Panc1 (cell line): Measurements from ENCODE around the gene GFAP. TPM values are rescaled to one million over a fixed set of nuclear protein-coding genes. Genes with fewer than 3 reads are reported as not detected.

Experiments
- ATAC-seq: fragments of 200-7000 bp; cut with Tn5 transposase; 2 replicates; pipeline ENCODE4 v1.9.1; 2020; ENCODE audit warnings: mild to moderate bottlenecking, moderate library complexity
- BruUV-seq: library from RNA; stranded (reverse); fragments of 400-500 nt; replicated peaks from 2 replicates; lab custom pipeline; 2021; lab: Mats Ljungman, UMichigan
- CTCF ChIA-PET: fragments of 300-600 bp; sonication (Branson Sonifier 250); formaldehyde crosslinking; loops from one replicate; lab custom pipeline; 2022; ENCODE audit warnings: antibody characterized with exemption; lab: Charles Lee
- POLR2A ChIA-PET: fragments of 300-600 bp; sonication (Branson Sonifier 250); formaldehyde crosslinking; loops from one replicate; lab custom pipeline; 2022; ENCODE audit warnings: antibody characterized with exemption; lab: Charles Lee
- DNase-seq: peaks from one replicate; pipeline ENCODE4 v3.0.0-alpha.2; 2010; ENCODE audit warnings: low read depth, low spot score
- H3K27ac ChIP-seq: 2 replicates; pipeline ENCODE4 v1.5.1; 2011; ENCODE audit warnings: mild to moderate bottlenecking, low read length, inconsistent platforms
- H3K27me3 ChIP-seq: fragments of 200-500 bp; sonication (Bioruptor generic); 2 replicates; pipeline ENCODE4 v1.6.0; 2014; ENCODE audit warnings: low read length, inconsistent platforms; ENCODE audit not compliant: control insufficient read depth, insufficient read depth
- H3K36me3 ChIP-seq: fragments of 200-500 bp; sonication (Bioruptor generic); 2 replicates; pipeline ENCODE4 v1.5.1; 2014; ENCODE audit warnings: inconsistent platforms, mild to moderate bottlenecking, low read length, moderate library complexity; ENCODE audit not compliant: control insufficient read depth, insufficient read depth
- H3K4me1 ChIP-seq: 2 replicates; pipeline ENCODE4 v1.5.1; 2011; ENCODE audit warnings: inconsistent platforms, mild to moderate bottlenecking, low read length, moderate library complexity; ENCODE audit not compliant: control insufficient read depth, insufficient read depth
- H3K4me3 ChIP-seq, 2 experiments: 2 replicates each; pipeline ENCODE4 v1.5.1; 2011 to 2012; ENCODE audit warnings: low read depth in 2 of 2, low read length in 2 of 2, mild to moderate bottlenecking in 2 of 2, inconsistent platforms in 1 of 2, moderate library complexity in 1 of 2
- H3K9me3 ChIP-seq: fragments of 200-500 bp; sonication (Bioruptor generic); 2 replicates; pipeline ENCODE4 v1.5.1; 2014; ENCODE audit warnings: low read depth, mild to moderate bottlenecking, inconsistent platforms, low read length, moderate library complexity; ENCODE audit not compliant: control insufficient read depth, insufficient read depth
- CTCF ChIP-seq: fragments of 450-650 bp; IDR thresholded peaks from 2 replicates; pipeline ENCODE4 v1.5.1; 2017; ENCODE audit warnings: mild to moderate bottlenecking
- POLR2AphosphoS5 ChIP-seq: IDR thresholded peaks from 2 replicates; pipeline ENCODE4 v1.6.1; 2012; ENCODE audit warnings: mild to moderate bottlenecking, low read depth, low read length, moderate library complexity
- REST ChIP-seq, 2 experiments: IDR thresholded peaks; 2 replicates each; pipeline ENCODE4 v1.6.1; 2011 to 2012; ENCODE audit warnings: low read depth in 2 of 2, control low read depth in 1 of 2, low read length in 1 of 2, mild to moderate bottlenecking in 1 of 2, moderate library complexity in 1 of 2; ENCODE audit not compliant: insufficient read depth in 1 of 2
- SIN3A ChIP-seq: IDR thresholded peaks from 2 replicates; pipeline ENCODE4 v1.6.1; 2012; ENCODE audit warnings: low read depth, mild to moderate bottlenecking, low read length, moderate library complexity, borderline replicate concordance; ENCODE audit not compliant: insufficient read depth
- TCF7L2 ChIP-seq: IDR thresholded peaks from 2 replicates; pipeline ENCODE4 v1.6.1; 2011; ENCODE audit warnings: mild to moderate bottlenecking, low read depth, low read length, inconsistent platforms
- in situ Hi-C: cut with HindIII; loops from 2 replicates; pipeline ENCODE4 v1.10.0; 2016; ENCODE audit warnings: low sequenced_read_pairs, low pct_unique_long_range_greater_than_20kb
- intact Hi-C: fragments of 100-400 bp; cut with micrococcal nuclease; formaldehyde crosslinking; loops from one replicate; pipeline ENCODE4 v1.10.0; 2022; ENCODE audit not compliant: unreplicated experiment
- total RNA-seq: library from RNA; stranded (reverse); gene quantifications from one replicate; pipeline ENCODE4 v1.2.1, GENCODE V29; 2021; ENCODE audit not compliant: unreplicated experiment

Gene GFAP
- total RNA-seq, 1 experiment from 2014 or later: not detected

GRCh38 chr17:44909681-44910144, 5.6 kb downstream of the GFAP start:
- Histone ChIP-seq H3K4me1 (no peaks in the 10 kb centered on the region), H3K9me3 (no peaks in the 10 kb centered on the region), H3K27me3 (no peaks in the 10 kb centered on the region), H3K27ac (no peak overlapping the region), H3K4me3 (no peak overlapping the region), H3K36me3 (no peaks in the 10 kb centered on the region)
- in situ Hi-C loops (no loop called here), intact Hi-C loops (no loop called here)
- ChIA-PET POLR2A (interaction anchor here (0.7 kb wide), 1 partner anchor 154 kb away, joined by 4 read pairs; no protein-coding TSS in a partner anchor), CTCF (interaction anchor here (0.6 kb wide), 2 partner anchors 45 to 226 kb away, joined by 3 read pairs; partner anchors contain the start of gene ACBD4)
- ATAC-seq (no peak), DNase-seq (no peak)
- TF ChIP-seq TCF7L2: no peak
- TF ChIP-seq CTCF: no peak
- no peak for TF ChIP-seq POLR2AphosphoS5
- TF ChIP-seq REST (IDR thresholded peaks at IDR 0.05; ENCODE audit: insufficient read depth in 1 of 2, low read depth in 2 of 2, low read length in 1 of 2): no peak
- TF ChIP-seq SIN3A: no peak
- no TSS peak for BruUV-seq

GRCh38 chr17:44908761-44909326, 6.5 kb downstream of the GFAP start:
- TF ChIP-seq POLR2AphosphoS5: no peak
- H3K27ac ChIP-seq: no peak overlapping the region
- no TSS peak for BruUV-seq
- DNase-seq: no peak
- in situ Hi-C loops: no loop called here
- ChIA-PET CTCF (interaction anchor here (0.6 kb wide), 2 partner anchors 111 to 227 kb away, joined by 3 to 4 read pairs; partner anchors contain the start of gene ACBD4), POLR2A (no interaction called here)
- no peaks in the 10 kb centered on the region for H3K9me3 ChIP-seq
- H3K4me3 ChIP-seq: no peak overlapping the region
- H3K36me3 ChIP-seq: no peaks in the 10 kb centered on the region
- intact Hi-C loops: no loop called here
- no peak for ATAC-seq
- no peaks in the 10 kb centered on the region for H3K27me3 ChIP-seq
- H3K4me1 ChIP-seq: no peaks in the 10 kb centered on the region
